RCC 7860 (cell line): ENCODE data around the gene KNSTRN.

Source experiments
- DNase-seq: peaks from one replicate; pipeline ENCODE4 v3.0.0-alpha.2; 2015; ENCODE audit warnings: low spot score
- FAIRE-seq: peaks from 2 replicates; lab custom pipeline; 2012; peaks lifted over from hg19 to GRCh38; lab: Jason Lieb, UNC

Gene KNSTRN

GRCh38 chr15:40424483-40425115, 42.1 kb downstream of the KNSTRN start:
- no peak for FAIRE-seq

GRCh38 chr15:40425681-40426080, 43.2 kb downstream of the KNSTRN start:
- DNase-seq (no peak), FAIRE-seq (no peak)

More at GRCh38 chr15:40424483-40425115, 42.1 kb downstream of the KNSTRN start:
- DNase-seq, result no peak

DNA sequence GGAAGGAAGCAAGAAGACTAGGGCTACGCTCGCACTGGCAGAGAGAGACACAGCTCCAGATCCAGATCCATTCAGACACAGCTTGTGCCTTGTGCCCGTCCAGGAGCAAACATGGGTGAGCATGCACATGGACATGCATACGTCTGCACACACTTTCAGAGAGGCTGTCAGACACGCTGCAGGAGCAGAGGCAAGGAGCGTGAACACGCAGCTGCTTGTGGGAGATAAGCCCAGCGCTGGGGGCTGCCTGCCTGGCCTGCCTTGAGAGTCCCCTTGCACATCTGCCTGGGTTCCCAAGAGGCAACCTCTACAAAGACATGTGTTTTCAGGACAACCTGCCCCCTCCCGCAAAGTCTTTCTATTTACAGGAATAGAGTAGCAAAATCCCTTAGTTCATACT, 44.7 kb downstream of the KNSTRN start:
- DNase-seq, result no peak
- no peak for FAIRE-seq

DNA sequence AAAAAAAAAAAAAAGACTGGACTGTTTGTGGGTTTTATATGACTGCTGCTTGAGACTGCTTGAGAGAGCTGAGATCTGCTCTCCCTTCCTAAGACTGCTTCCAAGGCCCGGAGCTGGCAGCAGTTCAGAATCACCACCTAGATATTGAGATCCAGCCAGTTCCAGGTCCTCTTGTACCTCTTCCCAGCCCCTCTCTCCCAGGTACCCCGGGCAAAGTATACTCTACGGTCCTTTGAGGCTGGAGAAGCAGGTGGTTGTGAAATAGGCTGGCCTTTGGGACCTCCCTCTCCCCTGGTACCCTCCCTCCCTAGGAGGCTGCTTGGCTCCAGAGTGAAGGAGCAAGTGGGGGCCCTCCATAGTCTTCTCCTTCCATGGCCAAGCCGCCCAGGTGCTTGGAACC, 45.7 kb downstream of the KNSTRN start:
- no peak for FAIRE-seq
- DNase-seq, result no peak

GRCh38 chr15:40429068-40429710, 46.7 kb downstream of the KNSTRN start:
- FAIRE-seq, result no peak

DNA sequence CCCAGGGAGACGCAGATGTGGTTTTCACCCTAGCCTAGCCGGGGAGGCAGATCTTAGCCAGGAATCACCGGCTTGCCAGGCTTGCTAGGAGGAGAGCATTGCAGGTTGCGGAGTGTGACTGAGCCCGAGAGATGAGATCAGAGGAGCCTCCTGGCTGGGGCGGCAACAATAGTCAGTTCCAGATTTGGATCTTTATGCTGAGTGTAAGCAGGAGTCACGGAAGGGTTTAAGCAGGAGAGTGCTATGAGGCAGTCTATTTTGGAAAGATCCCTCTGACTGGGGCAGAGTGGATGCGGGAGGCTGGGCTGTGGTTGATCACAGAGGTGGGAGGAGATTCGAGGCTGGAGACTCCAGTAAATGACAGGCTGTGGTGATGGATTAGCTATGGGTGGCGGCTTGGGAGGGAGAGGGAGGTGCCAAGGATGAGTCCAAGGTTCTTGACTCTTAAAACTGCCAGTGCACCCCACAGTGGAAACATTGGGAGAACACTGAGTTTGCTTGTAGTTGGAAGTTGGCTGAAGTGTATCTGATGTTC, 47.8 kb downstream of the KNSTRN start:
- FAIRE-seq (no peak), DNase-seq (no peak)

More at GRCh38 chr15:40429068-40429710, 46.7 kb downstream of the KNSTRN start:
- DNase-seq, result no peak

DNA sequence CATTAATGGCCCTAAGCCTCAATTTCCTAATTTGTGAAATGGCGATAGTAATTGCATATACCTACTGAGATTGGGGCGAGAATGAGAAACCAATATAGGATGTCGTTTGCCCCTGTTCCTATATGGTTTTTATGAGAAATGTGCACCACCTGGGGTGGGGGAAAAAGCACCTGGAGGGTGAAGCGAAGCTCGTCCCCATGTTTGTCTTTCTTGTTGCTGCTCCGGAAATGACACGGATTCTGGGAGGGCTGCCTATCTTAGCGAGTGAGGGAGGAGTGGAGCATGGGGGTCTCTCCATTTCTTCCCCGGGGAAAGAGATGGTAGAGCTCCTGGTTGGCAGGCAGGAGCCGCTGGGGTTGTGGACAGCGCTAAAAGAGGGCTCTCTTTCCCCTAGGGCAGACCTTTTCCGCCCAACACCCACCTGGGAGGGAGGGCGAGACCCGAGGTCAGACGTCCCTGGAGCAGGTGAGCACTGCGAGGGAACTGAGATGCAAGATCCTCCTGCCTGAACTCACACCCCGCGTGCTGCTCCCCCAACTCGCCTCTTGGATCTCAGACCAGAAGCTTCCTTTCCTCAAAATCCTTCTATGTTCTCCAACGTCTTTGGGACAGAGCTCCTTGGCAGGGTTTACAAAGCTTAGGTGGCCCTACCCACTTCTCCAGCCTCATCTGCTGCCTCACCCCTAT, 52.6 kb downstream of the KNSTRN start:
- FAIRE-seq (no peak), DNase-seq (no peak)

DNA sequence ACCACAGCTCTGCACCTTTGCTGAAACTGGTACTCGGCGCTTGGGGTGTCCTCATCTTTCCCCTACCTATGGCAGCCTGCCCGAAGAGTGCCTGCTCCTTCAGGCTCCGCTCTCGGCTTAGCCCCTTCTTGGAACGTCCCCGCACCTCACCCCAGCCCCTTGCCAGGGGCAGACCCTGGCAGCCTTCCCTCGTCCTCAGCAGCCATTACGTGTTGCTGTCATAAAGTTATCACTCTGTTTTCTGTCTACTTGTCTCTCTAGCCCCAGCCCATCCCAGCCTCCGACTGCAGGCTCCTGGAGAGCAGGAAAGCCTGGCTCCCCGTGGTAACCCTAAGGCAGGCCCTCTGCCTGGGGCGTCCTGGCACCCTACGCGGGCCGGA, 53.2 kb downstream of the KNSTRN start:
- FAIRE-seq, result no peak
- no peak for DNase-seq

- no peak for FAIRE-seq
- DNase-seq, result no peak
Measured at GRCh38 chr15:40436116-40436891, 53.8 kb downstream of the KNSTRN start.

GRCh38 chr15:40436892-40437751, 54.6 kb downstream of the KNSTRN start:
- DNase-seq, result no peak
- FAIRE-seq, result no peak

- DNase-seq (no peak), FAIRE-seq (no peak)
Measured at GRCh38 chr15:40437752-40438687, 55.5 kb downstream of the KNSTRN start.

- FAIRE-seq (no peak), DNase-seq (no peak)
Measured at GRCh38 chr15:40438712-40439111, 56.2 kb downstream of the KNSTRN start.

- FAIRE-seq, result no peak
- DNase-seq, result no peak
Measured at GRCh38 chr15:40439461-40439959, 57.0 kb downstream of the KNSTRN start.

DNA sequence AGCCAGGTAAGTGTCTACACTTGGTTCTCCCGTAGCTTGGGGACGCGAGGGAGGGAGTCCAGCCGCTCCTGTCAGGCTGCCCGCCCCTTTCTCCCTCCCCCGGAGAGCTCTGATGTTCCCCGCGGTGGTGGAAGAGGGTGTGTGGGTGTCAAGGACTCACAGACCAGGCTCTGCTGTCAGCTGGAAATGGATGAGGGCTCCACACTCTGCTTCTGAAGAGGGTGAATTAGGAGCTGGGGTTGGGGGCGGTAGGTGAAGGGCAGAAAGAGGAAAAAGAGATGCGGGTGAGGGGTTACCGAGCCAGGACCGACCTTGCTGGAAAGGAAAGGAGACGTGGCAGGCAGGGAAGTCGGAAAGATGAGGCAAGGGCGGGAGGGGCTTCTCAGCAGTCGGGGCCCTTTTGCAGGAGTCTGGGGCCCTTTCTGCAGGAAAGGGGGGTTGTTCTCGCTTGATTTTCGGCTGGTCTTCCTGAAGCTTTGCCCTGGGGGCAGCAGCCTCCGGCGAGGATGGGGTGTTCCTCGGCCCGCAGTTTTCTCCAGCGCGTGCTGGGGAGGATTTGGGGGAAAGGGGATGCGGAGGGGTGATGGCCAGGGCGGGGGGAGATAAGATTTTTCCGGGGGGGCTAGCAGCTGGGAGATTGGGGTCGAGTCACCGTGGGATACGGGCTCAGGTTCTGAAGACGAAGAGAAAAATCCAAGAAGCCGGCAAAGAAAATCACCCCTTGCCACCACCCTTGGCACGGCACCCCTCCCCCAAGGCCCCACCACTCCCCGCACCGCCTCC, 57.6 kb downstream of the KNSTRN start:
- FAIRE-seq (no peak), DNase-seq (no peak)

DNA sequence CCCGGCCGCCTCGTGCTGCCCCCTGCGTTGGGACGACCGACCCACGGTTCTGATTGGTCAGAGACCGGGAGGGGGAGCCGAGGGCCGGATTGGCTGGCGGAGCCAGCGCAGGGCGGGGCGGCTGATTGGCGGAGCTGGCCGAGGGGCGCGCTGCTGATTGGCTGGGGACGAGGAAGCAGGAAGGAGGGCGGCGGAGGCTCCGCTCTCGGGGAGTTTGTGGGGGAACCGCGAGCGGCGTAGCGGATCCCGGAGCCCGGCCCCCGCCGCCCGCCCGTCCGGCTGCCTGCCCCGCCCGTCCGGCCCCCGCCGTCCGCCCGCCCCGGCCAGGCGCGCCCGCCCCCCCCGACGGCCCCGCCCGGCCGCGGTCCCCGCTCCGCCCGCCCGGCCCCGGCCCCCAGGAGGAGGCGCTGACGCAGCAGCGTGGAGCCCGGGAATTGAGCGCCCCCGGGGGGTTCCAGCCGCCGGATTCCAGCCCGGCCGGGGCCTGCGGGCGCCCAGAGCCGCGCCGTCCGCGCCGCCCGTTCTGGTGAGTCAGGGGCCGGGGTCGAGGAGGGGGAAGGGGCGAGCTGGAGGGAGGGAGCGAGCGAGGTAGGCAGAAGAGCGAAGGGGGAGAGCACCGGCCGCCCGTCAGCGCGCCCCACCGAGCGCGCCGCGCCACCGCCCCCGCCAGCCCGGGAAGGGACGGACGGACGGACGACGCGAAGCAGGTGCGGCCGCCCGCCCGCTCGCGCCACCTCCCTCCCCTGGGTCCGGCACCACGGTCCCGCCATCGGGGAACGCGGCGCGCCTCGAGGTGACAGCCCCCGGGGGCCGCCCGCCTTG, 58.4 kb downstream of the KNSTRN start, which contains the start of gene BAHD1:
Gene BAHD1 (plus strand): TSS at position 211 of the 822 bp plus-strand sequence. CDS start 17,512 bp downstream, outside the sequence.
- DNase-seq (peak; percentile 80), FAIRE-seq (no peak)

DNA sequence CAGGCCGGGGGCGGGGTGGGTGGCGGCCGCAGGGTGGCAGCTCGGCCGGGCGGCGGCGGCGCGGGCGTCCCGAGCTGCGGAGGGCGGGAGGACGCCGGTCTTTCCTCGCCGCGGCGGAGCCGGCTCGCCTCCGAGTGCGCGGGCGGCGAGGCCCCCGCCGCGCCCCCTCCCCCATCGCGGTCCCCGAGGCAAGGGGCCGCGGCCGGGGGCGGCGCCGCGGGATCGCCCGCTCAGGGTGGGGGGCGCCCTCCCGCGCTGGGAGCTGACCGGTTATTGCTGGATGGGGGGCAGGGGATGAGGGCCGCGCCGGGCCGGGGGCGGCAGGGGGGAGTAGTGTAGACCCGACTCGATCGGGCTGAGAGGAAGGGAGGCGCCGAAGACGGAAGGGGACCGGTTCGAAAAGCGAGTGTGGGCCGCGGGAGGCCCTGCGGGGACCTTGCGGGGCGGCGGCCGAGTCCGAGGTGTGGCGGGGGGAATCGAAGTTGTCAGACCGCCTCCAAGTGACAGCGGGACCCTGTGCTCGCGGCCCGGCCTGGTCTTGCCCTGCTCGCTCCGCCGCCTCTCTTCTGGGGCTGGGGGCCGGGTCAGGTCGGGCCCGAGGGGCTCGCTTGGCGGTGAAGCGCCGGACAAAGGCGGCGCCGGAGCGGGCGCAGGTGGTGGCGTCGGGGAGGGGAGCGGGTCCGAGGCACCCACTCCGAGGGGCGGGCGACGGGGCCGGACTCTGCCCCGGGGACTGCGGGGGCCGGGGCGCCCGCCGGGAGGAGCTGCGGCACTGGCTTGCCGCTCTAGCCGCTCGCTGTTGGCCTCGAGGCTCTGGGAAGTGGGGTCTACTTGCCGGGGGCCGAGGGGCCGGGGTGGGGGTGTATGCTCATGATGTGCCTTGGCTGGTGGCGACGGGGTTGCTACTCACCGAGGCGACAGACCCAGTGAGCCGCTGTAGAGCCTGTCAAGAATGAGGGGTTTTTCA, 59.3 kb downstream of the KNSTRN start:
- FAIRE-seq (no peak), DNase-seq (no peak)
